ENCODE results near the gene PDIA6. TPM values are rescaled to one million over a fixed set of nuclear protein-coding genes. Genes with fewer than 3 reads are reported as not detected.

The PDIA6 gene
- total and polyA plus RNA-seq, 4 donors: 159 to 348 (median 246) TPM

- H3K27me3 ChIP-seq (ENCODE audit: control insufficient read depth in 4 of 4, insufficient read depth in 4 of 4, low read length in 3 of 4): no peaks in the 10 kb centered on the region
- 88% methylated on average over 5 of the region's 5 CpGs for WGBS
These were observed 78.6 kb downstream of the PDIA6 start for GRCh38 chr2:10733980-10734379.

GRCh38 chr2:10733566-10733925 is 79.0 kb downstream of the PDIA6 start:
- no peak overlapping the region for H3K27ac ChIP-seq (ENCODE audit: low read depth in 1 of 2, low read length in 2 of 2)
- TF ChIP-seq ATF3 (IDR thresholded peaks at IDR 0.05): no peak
- TF ChIP-seq NR2F2 (IDR thresholded peaks at IDR 0.05): no peak
- no peak for TF ChIP-seq FOXA1 (IDR thresholded peaks at IDR 0.05)
- TF ChIP-seq SP1 (IDR thresholded peaks at IDR 0.05): no peak
- TF ChIP-seq ZBTB33 (IDR thresholded peaks at IDR 0.05): no peak
- TF ChIP-seq RAD21 (IDR thresholded peaks at IDR 0.05): no peak
- TF ChIP-seq HNF4A (conservative IDR thresholded peaks at IDR 0.05): no peak
- no peak overlapping the region for H3K9ac ChIP-seq (ENCODE audit: low read depth in 1 of 2, low read length in 2 of 2)
- H3K4me1 ChIP-seq (ENCODE audit: control insufficient read depth in 4 of 4, insufficient read depth in 4 of 4, low read length in 3 of 4): peaks cover 0 to 2% (median 0%) of the 10 kb centered on the region in 4 donors
- H3K4me3 ChIP-seq (ENCODE audit: low read depth in 1 of 3, low read length in 3 of 3): no peak overlapping the region
- no peak for DNase-seq (ENCODE audit: low spot score)
- no peaks in the 10 kb centered on the region for H3K36me3 ChIP-seq (ENCODE audit: control insufficient read depth in 4 of 4, insufficient read depth in 3 of 4, low read depth in 1 of 4, low read length in 3 of 4)
- H3K27me3 ChIP-seq (ENCODE audit: control insufficient read depth in 4 of 4, insufficient read depth in 4 of 4, low read length in 3 of 4): no peaks in the 10 kb centered on the region
- no peaks in the 10 kb centered on the region for H3K9me3 ChIP-seq (ENCODE audit: control insufficient read depth in 4 of 4, low read length in 3 of 4)
- WGBS: 62% methylated on average over 6 of the region's 6 CpGs

More at GRCh38 chr2:10733980-10734379, 78.6 kb downstream of the PDIA6 start:
- no peak overlapping the region for H3K4me3 ChIP-seq (ENCODE audit: low read depth in 1 of 3, low read length in 3 of 3)
- H3K9me3 ChIP-seq (ENCODE audit: control insufficient read depth in 4 of 4, low read length in 3 of 4): no peaks in the 10 kb centered on the region
- no peaks in the 10 kb centered on the region for H3K36me3 ChIP-seq (ENCODE audit: control insufficient read depth in 4 of 4, insufficient read depth in 3 of 4, low read depth in 1 of 4, low read length in 3 of 4)
- DNase-seq (ENCODE audit: low spot score): no peak
- H3K27ac ChIP-seq (ENCODE audit: low read depth in 1 of 2, low read length in 2 of 2): no peak overlapping the region
- TF ChIP-seq MAX (IDR thresholded peaks at IDR 0.05): no peak
- no peak for TF ChIP-seq CTCF (IDR thresholded peaks at IDR 0.05; ENCODE audit: low read depth, low read length, missing input control)
- no peak for TF ChIP-seq FOXA1 (IDR thresholded peaks at IDR 0.05)
- TF ChIP-seq RXRA (IDR thresholded peaks at IDR 0.05): no peak
- TF ChIP-seq NR2F2 (IDR thresholded peaks at IDR 0.05): no peak
- no peak for TF ChIP-seq HNF4A (conservative IDR thresholded peaks at IDR 0.05)
- no peak for TF ChIP-seq HNF4G (IDR thresholded peaks at IDR 0.05)
- peaks cover 0 to 2% (median 0%) of the 10 kb centered on the region in 4 donors for H3K4me1 ChIP-seq (ENCODE audit: control insufficient read depth in 4 of 4, insufficient read depth in 4 of 4, low read length in 3 of 4)
- no peak overlapping the region for H3K9ac ChIP-seq (ENCODE audit: low read depth in 1 of 2, low read length in 2 of 2)

Small RNAs within 50 kb of the gene (small RNA-seq; reads per million reads assigned to genes)
- gene RNU7-138P (not detected), gene RNU7-176P (not detected)

Other genes starting within 250 kb of the PDIA6 start
- gene NOL10, start 122.8 kb downstream of the PDIA6 start, total RNA-seq: 10 to 100 TPM; 16.7 to 22.8 TPM
- gene NOL10, start 122.8 kb downstream of the PDIA6 start, polyA plus RNA-seq: 1 to 10 TPM; 7.1 to 8.9 TPM
- gene ATP6V1C2, start 91.2 kb downstream of the PDIA6 start, total RNA-seq: under 1 TPM; 0.08 to 0.14 TPM
- gene ATP6V1C2, start 91.2 kb downstream of the PDIA6 start, polyA plus RNA-seq: under 1 TPM; 0.53 to 0.66 TPM
- gene KCNF1, start 99.1 kb upstream of the PDIA6 start, total RNA-seq: under 1 TPM in 1 of 2 donors, not detected in 1; 0.09 TPM
- not detected for gene KCNF1, start 99.1 kb upstream of the PDIA6 start, polyA plus RNA-seq